Astrocyte (in vitro differentiated cells and primary cell): ENCODE measurements around the gene SRPRB. TPM values are rescaled to one million over a fixed set of nuclear protein-coding genes. Genes with fewer than 3 reads are reported as not detected.

Source experiments
- DNase-seq: peaks from one replicate; pipeline ENCODE4 v3.0.0-alpha.2; 2010; ENCODE audit warnings: low read depth
- FAIRE-seq: peaks from 2 replicates; lab custom pipeline; 2011; peaks lifted over from hg19 to GRCh38; lab: Jason Lieb, UNC
- H2AFZ ChIP-seq: 2 replicates; pipeline ENCODE4 v1.6.0; 2012; ENCODE audit warnings: low read depth, low read length, inconsistent platforms
- H3K27ac ChIP-seq: 2 replicates; pipeline ENCODE4 v1.5.1; 2011; ENCODE audit warnings: low read depth, low read length, inconsistent platforms
- H3K27me3 ChIP-seq: 2 replicates; pipeline ENCODE4 v1.6.0; 2011; ENCODE audit warnings: low read length, inconsistent platforms; ENCODE audit not compliant: insufficient read depth
- H3K36me3 ChIP-seq: 2 replicates; pipeline ENCODE4 v1.5.1; 2011; ENCODE audit warnings: low read length, inconsistent platforms; ENCODE audit not compliant: insufficient read depth
- H3K4me1 ChIP-seq: 2 replicates; pipeline ENCODE4 v1.5.1; 2011; ENCODE audit warnings: low read length, inconsistent platforms; ENCODE audit not compliant: insufficient read depth
- H3K4me2 ChIP-seq: 2 replicates; pipeline ENCODE4 v1.6.0; 2012; ENCODE audit warnings: low read length, inconsistent platforms
- H3K4me3 ChIP-seq: 2 replicates; pipeline ENCODE4 v1.5.1; 2011; ENCODE audit warnings: low read depth, mild to moderate bottlenecking, low read length, inconsistent platforms; ENCODE audit not compliant: insufficient read depth
- H3K79me2 ChIP-seq: 2 replicates; pipeline ENCODE4 v1.6.0; 2012; ENCODE audit warnings: mild to moderate bottlenecking, low read length, inconsistent platforms; ENCODE audit not compliant: insufficient read depth
- H3K9ac ChIP-seq: 2 replicates; pipeline ENCODE4 v1.6.0; 2012; ENCODE audit warnings: mild to moderate bottlenecking, low read length, inconsistent platforms
- H3K9me3 ChIP-seq: 2 replicates; pipeline ENCODE4 v1.5.1; 2012; ENCODE audit warnings: low read depth, mild to moderate bottlenecking, low read length, inconsistent platforms; ENCODE audit not compliant: insufficient read depth
- H4K20me1 ChIP-seq: 2 replicates; pipeline ENCODE4 v1.6.0; 2012; ENCODE audit warnings: low read length, inconsistent platforms; ENCODE audit not compliant: insufficient read depth
- H3K27ac Mint-ChIP-seq: one replicate; pipeline ENCODE4 v1.8.0; 2021; ENCODE audit warnings: mild to moderate bottlenecking, mixed read lengths; ENCODE audit not compliant: unreplicated experiment
- H3K27me3 Mint-ChIP-seq: one replicate; pipeline ENCODE4 v1.8.0; 2021; ENCODE audit warnings: low read depth, mixed read lengths; ENCODE audit not compliant: unreplicated experiment
- H3K36me3 Mint-ChIP-seq: one replicate; pipeline ENCODE4 v1.8.0; 2021; ENCODE audit warnings: low read depth, mixed read lengths; ENCODE audit not compliant: unreplicated experiment
- H3K4me1 Mint-ChIP-seq: one replicate; pipeline ENCODE4 v1.8.0; 2021; ENCODE audit warnings: low read depth, mixed read lengths; ENCODE audit not compliant: unreplicated experiment
- H3K4me3 Mint-ChIP-seq: one replicate; pipeline ENCODE4 v1.8.0; 2021; ENCODE audit warnings: mild to moderate bottlenecking, moderate library complexity, mixed read lengths; ENCODE audit not compliant: unreplicated experiment
- H3K9me3 Mint-ChIP-seq: one replicate; pipeline ENCODE4 v1.8.0; 2021; ENCODE audit warnings: mild to moderate bottlenecking, mixed read lengths; ENCODE audit not compliant: unreplicated experiment
- EZH2 ChIP-seq: IDR thresholded peaks from 2 replicates; pipeline ENCODE4 v1.6.1; 2012; ENCODE audit warnings: mild to moderate bottlenecking, low read length, inconsistent platforms; ENCODE audit not compliant: insufficient read depth
- total RNA-seq: library from RNA; stranded (reverse); gene quantifications from 2 replicates; pipeline ENCODE4 v1.2.1, GENCODE V29; 2021
- TF ChIP-seq, protein P1 (sequence below): IDR thresholded peaks from 2 replicates; pipeline ENCODE4 v1.5.1; 2011; ENCODE audit warnings: low read depth, mild to moderate bottlenecking, inconsistent platforms, low read length, moderate library complexity; ENCODE audit not compliant: insufficient read depth

Gene SRPRB
- total RNA-seq, 1 donor from 2014 or later, result 83.8 TPM

DNA sequence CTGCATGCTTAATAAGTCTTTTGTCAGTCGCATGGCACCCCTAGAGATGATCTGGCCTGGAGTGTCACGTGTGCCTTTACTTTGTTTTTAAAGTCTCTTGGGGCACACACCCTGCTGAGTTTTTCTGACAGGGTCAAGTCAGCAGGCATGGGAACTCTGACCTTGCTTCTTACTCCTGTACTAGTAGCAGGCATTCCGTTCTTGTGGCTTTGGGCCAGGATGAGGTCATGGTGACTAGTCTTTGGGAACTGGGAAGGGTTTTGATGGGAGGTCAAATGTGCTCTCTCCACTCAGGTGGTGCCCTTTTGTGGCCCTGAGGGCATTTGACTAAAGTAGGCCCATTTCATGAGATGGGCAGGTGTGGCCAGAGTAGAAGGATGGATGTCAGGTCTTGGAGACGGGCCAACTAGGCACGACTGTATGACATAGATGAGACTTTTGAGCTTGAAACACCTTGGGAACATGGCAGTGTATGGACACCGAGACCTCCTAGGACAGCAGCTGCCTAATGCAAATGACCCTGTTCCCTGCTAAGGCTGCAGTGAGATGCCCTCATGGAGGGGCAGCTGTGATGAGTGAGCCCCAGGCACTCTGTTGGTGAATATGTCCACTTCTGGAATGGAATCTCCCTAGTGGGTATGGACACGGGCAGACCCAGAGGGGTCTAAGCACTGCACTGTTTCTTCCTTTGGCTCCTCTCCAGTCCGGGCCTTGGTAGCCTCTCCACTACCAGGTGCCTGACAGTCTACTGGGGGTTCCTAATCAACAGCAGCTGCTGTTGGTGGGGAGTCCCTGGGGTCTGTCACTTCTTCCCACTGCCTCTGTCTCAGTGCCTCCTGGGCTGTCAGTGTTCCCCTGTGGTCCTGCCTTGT, 16.4 kb downstream of the SRPRB start:
- Mint-ChIP-seq H3K27me3 (no peaks in the 10 kb centered on the region), H3K4me3 (no peak overlapping the region), H3K27ac (peak overlapping the region; percentile 12), H3K9me3 (no peaks in the 10 kb centered on the region), H3K36me3 (peaks cover 37% of the 10 kb centered on the region), H3K4me1 (peaks cover 4% of the 10 kb centered on the region)
- Histone ChIP-seq H3K36me3 (peaks cover 43% of the 10 kb centered on the region), H3K4me3 (no peak overlapping the region), H3K79me2 (no peaks in the 10 kb centered on the region), H2AFZ (no peak overlapping the region), H3K9ac (no peak overlapping the region), H3K9me3 (no peaks in the 10 kb centered on the region), H3K27ac (no peak overlapping the region), H4K20me1 (peaks cover 42% of the 10 kb centered on the region), H3K27me3 (no peaks in the 10 kb centered on the region), H3K4me2 (no peak overlapping the region), H3K4me1 (peaks cover 4% of the 10 kb centered on the region)
- TF ChIP-seq, protein P1, sequence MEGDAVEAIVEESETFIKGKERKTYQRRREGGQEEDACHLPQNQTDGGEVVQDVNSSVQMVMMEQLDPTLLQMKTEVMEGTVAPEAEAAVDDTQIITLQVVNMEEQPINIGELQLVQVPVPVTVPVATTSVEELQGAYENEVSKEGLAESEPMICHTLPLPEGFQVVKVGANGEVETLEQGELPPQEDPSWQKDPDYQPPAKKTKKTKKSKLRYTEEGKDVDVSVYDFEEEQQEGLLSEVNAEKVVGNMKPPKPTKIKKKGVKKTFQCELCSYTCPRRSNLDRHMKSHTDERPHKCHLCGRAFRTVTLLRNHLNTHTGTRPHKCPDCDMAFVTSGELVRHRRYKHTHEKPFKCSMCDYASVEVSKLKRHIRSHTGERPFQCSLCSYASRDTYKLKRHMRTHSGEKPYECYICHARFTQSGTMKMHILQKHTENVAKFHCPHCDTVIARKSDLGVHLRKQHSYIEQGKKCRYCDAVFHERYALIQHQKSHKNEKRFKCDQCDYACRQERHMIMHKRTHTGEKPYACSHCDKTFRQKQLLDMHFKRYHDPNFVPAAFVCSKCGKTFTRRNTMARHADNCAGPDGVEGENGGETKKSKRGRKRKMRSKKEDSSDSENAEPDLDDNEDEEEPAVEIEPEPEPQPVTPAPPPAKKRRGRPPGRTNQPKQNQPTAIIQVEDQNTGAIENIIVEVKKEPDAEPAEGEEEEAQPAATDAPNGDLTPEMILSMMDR, result no peak
- no peak for TF ChIP-seq EZH2
- DNase-seq (peak; percentile 60), FAIRE-seq (no peak)

DNA sequence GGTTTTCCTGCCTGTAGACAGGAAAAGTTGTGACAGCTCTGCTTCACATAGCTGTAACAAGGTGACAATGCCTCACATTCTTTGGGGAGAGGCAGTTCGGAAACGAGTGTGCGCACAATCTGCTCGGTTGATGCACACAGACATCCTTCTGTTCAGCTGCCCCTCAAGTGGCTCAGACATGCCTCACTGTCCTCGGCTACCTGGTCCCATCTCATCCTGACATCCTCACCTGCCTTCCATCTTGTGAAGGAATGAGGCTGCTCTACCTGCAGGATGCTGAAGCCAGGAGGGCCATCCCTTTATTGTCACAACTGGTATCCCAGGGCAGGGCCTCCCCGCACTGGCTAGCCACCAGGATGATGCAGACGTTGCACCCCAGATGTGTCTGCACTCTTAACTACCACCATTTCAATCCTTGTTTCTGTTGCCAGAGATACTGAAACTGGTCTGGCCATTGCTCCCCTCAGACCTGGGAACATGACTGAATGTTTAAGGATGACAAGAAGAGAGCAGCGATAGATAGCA, 19.4 kb downstream of the SRPRB start:
- H3K36me3 ChIP-seq, result peaks cover 24% of the 10 kb centered on the region
- Mint-ChIP-seq H3K4me1 (peaks cover 4% of the 10 kb centered on the region), H3K9me3 (no peaks in the 10 kb centered on the region), H3K27ac (no peak overlapping the region), H3K36me3 (peaks cover 40% of the 10 kb centered on the region), H3K4me3 (no peak overlapping the region), H3K27me3 (no peaks in the 10 kb centered on the region)
- TF ChIP-seq, protein P1, result no peak
- TF ChIP-seq EZH2, result no peak
- no peaks in the 10 kb centered on the region for H3K79me2 ChIP-seq
- no peak overlapping the region for H3K9ac ChIP-seq
- no peak overlapping the region for H3K27ac ChIP-seq
- H3K4me2 ChIP-seq, result no peak overlapping the region
- FAIRE-seq (no peak), DNase-seq (no peak)
- no peaks in the 10 kb centered on the region for H3K9me3 ChIP-seq
- H3K4me3 ChIP-seq, result no peak overlapping the region
- H3K4me1 ChIP-seq, result peaks cover 4% of the 10 kb centered on the region
- H3K27me3 ChIP-seq, result no peaks in the 10 kb centered on the region
- peaks cover 31% of the 10 kb centered on the region for H4K20me1 ChIP-seq
- no peak overlapping the region for H2AFZ ChIP-seq
